SU-DHL-6 (cell line): ENCODE measurements around the gene FBXO44.

Source experiments
- EZH2phosphoT487 ChIP-seq: fragments of 200-600 bp; sonication (generic), shearing (Covaris generic); conservative IDR thresholded peaks from 2 replicates; pipeline ENCODE4 v1.6.1; 2018; ENCODE audit warnings: mild to moderate bottlenecking, antibody characterized with exemption, low read length, moderate library complexity, mixed read lengths
- TF ChIP-seq, protein P1 (sequence below): fragments of 200-600 bp; sonication (generic); IDR thresholded peaks from one replicate; pipeline ENCODE4 v1.5.1; 2017; ENCODE audit warnings: antibody characterized with exemption, mild to moderate bottlenecking, low read length, moderate library complexity; ENCODE audit not compliant: insufficient read depth, poor library complexity, severe bottlenecking

DNA sequence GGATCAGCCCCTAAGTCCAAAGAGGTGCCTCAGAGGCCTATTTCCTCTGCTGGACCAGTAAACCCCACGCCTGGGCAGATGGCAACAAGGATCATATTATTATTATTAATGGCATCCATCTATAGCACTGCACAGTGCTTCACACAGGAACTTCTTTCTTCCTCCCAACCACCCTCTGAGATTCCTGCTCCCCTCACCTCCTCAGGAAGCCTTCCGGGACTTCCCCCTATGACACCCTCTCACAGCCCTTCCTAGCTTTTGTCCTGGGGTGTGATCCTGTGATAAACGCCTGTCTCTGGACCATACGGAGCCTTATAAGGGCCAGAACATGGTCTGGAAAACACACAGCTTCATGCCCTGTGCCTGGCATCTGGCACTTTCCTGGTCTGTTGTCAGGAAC, 3.7 kb upstream of the FBXO44 start:
- TF ChIP-seq, protein P1, sequence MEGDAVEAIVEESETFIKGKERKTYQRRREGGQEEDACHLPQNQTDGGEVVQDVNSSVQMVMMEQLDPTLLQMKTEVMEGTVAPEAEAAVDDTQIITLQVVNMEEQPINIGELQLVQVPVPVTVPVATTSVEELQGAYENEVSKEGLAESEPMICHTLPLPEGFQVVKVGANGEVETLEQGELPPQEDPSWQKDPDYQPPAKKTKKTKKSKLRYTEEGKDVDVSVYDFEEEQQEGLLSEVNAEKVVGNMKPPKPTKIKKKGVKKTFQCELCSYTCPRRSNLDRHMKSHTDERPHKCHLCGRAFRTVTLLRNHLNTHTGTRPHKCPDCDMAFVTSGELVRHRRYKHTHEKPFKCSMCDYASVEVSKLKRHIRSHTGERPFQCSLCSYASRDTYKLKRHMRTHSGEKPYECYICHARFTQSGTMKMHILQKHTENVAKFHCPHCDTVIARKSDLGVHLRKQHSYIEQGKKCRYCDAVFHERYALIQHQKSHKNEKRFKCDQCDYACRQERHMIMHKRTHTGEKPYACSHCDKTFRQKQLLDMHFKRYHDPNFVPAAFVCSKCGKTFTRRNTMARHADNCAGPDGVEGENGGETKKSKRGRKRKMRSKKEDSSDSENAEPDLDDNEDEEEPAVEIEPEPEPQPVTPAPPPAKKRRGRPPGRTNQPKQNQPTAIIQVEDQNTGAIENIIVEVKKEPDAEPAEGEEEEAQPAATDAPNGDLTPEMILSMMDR: no peak
- no peak for TF ChIP-seq EZH2phosphoT487
